GM12872 (cell line): ENCODE results near the gene VPS37B.

Source experiments
- TF ChIP-seq, protein P1 (sequence below): IDR thresholded peaks from 3 replicates; pipeline ENCODE4 v1.5.1; 2011; ENCODE audit warnings: low read depth, mild to moderate bottlenecking, low read length, moderate library complexity; ENCODE audit not compliant: insufficient read depth

Gene VPS37B

DNA sequence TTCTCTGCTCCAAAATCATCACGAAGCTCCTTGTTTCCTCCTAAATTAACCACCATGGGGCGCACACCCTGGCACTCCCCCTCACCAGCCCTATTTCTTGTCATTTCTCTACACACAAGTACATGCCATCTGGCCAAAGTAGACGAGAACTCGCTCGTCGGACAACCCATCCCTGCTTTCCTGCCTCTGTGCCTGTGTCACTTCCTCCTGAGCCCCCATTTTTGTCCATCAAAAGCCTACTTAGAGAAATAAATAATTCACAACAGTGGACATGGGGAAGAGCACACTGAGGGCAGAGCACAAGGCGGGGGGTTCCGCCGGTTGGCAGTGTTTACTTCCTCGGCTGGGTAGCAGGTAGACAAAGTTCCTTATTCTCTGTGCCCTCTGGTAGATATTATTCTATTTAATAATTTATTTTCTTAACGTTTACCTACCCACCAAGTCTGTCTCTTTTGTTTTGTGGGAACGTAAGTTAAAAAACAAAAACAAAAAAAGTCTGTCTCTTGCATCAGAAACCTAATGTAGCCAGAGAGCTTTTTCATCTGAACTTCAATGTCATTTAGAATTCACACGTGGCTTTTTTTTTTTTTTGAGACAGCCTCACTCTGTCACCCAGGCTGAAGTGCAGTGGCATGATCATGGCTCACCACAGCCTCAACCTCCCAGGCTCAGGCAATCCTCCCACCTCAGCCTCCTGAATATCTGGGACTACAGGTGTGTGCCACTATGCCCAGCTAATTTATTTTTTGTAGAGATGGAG, 6.0 kb downstream of the VPS37B start:
- TF ChIP-seq, protein P1, sequence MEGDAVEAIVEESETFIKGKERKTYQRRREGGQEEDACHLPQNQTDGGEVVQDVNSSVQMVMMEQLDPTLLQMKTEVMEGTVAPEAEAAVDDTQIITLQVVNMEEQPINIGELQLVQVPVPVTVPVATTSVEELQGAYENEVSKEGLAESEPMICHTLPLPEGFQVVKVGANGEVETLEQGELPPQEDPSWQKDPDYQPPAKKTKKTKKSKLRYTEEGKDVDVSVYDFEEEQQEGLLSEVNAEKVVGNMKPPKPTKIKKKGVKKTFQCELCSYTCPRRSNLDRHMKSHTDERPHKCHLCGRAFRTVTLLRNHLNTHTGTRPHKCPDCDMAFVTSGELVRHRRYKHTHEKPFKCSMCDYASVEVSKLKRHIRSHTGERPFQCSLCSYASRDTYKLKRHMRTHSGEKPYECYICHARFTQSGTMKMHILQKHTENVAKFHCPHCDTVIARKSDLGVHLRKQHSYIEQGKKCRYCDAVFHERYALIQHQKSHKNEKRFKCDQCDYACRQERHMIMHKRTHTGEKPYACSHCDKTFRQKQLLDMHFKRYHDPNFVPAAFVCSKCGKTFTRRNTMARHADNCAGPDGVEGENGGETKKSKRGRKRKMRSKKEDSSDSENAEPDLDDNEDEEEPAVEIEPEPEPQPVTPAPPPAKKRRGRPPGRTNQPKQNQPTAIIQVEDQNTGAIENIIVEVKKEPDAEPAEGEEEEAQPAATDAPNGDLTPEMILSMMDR = no peak

DNA sequence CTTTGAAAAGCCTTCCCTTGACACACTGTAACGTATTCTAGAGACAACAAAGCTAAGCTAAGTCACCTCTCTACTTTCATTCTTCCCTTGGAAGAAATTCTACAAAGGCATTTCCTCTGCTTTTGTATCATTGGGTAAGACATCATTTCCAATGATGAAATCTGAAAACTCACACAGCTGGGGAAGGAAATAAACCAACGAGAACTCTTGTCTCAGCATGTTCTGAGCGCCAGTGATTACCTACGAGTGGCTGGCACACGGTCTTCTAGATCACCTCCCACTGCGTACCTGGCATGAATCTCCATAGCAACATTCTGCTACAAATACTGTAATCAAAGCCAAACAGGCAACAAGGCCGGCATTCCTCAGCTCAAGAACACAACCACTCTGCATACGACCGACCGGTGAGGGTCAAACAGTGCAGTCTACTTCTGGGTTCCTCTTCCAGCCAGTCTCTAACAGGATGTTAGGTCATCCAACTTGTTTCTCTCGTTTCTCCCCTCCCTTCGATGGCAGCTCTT, 7.6 kb downstream of the VPS37B start:
- TF ChIP-seq, protein P1 = no peak

DNA sequence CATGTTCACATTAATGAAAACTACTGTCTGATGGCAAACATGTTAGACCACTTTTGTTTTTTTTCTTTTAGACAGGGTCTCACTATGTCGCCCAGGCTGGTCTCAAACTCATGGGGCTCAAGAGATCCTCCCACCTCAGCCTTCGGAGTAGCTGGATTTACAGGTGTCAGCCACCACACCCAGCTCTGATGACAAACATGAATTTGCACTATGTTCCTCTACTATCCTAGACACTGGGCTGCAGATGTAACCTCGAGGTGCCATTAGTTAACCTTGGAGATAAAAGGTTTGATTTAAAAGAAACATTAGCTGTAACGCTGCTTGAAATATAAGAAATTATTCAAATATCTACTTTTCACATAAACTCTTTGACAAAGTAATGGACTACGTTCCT, 8.1 kb downstream of the VPS37B start:
- TF ChIP-seq, protein P1 = no peak

DNA sequence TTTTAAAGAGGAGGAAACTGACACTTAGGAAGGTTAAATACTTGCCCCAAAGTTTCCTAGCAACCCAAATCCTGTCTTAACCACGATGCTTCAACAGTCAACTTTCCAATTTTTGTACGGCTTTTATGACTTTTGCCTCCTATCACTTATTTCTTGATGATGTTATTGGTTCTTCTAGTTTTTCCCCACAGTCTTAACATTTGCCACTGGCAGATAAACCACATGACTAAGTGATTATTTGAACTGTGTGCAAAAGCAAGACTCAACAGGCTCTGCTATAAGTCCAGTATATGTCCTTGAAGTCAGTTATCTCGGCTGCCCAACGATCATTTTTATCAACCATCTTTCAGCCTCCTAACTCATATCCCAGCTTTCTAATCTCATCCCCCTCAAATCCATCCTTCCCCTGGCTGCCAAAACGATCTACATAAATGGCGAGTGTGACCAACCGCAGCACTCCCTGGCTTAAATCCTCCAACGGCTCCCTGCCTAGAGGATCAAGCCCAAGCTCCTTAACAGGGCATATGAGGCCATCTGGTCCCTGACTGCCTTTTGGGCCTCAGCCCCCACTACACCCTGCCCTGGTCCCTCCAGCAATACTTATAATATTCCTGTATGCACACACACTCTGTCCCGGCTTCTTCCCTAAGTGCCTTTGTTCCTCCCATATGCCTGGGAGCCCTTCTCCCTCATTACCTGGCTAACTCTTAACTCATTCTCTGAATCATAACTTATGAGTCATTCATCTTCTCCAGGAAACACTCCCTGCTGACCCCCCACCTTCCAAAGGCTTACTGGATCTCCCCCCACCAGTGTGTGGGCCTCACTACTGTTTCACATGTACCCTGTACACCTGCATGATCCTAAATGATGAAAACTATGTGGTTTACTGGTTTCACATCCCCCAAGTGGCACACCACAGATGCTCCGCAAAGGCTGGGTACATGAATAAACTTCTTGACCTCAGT, 8.8 kb downstream of the VPS37B start:
- TF ChIP-seq, protein P1 = no peak

DNA sequence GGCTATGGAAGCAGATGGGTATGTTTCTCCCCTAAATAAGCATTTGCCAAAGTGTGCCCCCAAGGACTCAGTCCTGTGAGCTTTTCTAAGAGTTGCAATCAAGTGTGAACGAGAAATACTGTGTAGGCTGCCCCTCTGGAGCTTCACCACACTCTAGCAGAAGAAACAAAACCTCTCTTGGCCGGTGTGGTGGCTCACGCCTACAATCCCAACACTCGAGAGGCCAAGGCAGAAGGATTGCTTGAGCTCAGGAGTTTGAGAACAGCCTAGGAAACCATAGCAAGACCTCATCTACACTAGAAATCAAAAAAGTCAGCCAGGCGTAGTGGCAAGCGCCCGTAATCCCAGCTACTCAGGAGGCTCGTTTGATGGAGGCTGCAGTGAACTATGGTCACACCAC, 9.8 kb downstream of the VPS37B start:
- TF ChIP-seq, protein P1 = no peak

DNA sequence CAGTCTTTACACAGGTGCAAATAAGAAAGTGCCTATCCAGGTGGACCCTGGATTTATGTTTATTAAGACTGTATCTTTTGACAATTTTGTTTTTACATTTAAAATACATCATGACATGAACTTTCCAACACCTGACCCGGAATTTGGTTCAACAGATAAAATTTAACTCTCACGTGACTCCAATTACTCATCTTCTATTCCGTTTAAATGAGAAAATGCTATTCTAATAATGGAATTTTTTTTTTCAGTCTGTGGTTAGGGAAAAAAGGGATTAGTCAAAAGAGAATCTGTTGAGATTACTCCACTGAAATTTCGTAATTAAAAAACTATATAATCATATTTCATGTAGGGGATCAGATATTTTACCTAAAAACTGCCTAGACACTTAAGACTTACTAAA, 11.1 kb downstream of the VPS37B start:
- TF ChIP-seq, protein P1 = no peak
